Renal pelvis (tissue), 4 donors: ENCODE measurements around the gene LTBP1. TPM values are rescaled to one million over a fixed set of nuclear protein-coding genes. Genes with fewer than 3 reads are reported as not detected.

ENCODE experiments used
- DNase-seq: peaks from one replicate; pipeline ENCODE4 v3.0.0-alpha.2; 2013
- polyA plus RNA-seq, 3 donors: library from polyadenylated mRNA; unstranded; fragments of 120-200 nt; gene quantifications; one replicate each; pipeline ENCODE4 v1.2.1, GENCODE V29; 2013; ENCODE audit not compliant: insufficient read length in 3 of 3

The LTBP1 gene
- polyA plus RNA-seq, 3 donors: 69.0 to 86.2 (median 74.6) TPM

DNA sequence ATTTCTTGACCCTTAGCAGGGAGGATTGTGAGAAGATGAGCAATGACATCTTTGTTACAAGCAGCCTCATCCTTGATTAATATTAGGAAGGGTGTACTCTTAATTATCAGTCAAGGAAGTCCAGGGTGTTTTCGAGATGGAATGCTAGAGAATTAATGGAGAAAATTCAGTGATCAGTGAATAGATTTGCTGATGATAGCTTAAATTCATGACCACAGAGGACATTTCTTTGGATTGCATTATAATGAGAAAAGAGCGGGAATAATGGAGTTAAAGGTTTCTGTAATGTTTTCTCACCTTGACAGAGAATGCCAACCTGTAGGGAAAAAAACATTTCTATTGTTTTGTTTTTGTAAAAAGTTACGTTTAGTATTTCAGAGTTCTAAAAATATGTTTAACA lies 249.9 kb downstream of the LTBP1 start:
- no peak for DNase-seq

DNA sequence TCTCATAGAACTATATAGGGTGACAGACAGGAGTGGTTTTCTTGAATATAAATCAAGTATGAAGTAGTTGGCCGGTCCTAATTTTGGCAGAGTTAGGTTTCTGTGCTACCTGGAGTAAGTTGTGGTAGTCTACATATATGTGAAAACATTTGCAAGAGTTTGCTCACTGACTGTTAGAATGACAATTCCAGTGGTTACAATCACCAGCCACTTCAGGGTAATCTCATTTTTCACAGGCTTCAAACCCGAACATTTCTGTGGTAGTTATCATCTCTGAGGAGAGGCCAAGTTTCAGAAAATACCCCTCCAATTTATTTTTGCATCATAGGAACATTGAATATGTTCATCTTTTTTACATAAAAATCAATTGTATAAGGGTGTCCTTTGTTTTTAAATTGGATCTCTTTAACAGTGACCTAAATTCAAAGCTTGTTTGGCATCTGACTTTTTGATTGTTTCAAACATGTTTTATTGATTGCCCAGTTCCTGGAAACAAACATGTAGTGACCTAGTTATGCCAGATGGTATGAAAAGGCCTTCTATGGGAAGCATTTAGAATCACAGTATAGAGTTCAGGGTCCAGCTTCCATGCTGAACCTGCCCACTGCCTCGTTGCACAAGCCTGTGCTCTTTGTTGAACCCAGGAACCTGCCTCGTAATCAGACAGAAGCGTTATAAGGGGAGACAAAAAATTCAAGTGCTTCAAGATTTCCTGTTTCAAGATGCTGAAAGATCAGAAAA lies 250.6 kb downstream of the LTBP1 start:
- DNase-seq: no peak

DNA sequence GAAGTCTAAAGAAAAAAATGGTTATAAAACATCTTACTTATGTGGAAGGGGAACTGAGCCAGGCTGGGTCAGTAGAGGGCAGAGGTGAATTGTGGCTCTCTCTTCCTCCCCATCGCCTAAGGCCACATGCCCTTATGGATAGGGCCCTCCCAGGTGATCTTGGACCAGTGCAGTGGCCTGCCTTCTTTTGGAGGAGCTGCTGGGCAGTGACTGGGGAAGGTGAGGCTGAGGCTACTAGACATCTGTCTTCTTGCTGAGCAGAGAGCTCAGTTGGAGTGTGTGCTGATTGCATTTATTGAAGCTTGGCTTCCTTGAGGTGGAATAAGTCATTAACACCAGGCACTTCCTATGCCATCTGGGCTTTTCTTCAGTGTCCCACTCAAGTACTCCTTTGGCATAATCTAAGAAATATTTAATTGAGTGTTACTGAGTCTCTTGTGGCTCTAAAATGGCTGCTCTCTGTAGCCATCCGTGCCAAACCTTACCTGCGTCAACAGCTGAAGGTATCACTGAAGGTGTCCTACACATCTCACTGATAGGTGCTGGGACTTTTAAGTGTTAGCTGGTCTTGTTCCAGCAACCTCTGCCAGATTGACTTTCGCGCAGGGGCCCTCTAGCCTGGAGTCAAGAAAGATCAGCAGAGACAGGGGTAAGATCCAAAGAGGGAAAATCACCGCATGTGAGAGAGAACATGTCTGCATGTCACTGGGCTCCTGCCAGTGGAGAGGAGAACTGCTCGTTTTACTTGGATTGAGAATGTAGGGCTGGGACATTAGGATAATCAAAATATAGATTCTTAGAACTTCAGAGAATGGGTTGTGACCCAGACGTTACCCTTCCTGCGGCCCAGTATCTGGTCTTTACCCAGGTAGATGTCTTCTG lies 256.1 kb downstream of the LTBP1 start:
- DNase-seq: no peak

DNA sequence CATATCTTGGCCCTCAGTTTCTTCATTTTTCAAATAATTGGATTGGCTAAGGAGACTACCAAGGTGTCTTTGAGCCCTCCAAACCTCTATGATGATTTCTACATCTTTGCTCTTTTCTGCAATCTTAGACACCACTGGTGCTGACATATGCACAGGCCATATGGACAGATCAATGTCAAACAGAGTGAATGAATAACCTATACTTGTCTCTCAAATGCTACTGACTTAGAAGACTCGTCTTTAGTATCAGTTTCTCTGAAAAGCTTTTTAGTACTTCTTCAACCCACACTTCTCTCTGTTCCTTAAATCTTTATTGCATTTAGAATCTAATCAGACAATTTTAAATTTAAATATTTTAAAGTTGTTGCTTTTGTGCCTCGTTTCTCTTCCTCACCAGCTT lies 258.2 kb downstream of the LTBP1 start:
- DNase-seq: no peak

DNA sequence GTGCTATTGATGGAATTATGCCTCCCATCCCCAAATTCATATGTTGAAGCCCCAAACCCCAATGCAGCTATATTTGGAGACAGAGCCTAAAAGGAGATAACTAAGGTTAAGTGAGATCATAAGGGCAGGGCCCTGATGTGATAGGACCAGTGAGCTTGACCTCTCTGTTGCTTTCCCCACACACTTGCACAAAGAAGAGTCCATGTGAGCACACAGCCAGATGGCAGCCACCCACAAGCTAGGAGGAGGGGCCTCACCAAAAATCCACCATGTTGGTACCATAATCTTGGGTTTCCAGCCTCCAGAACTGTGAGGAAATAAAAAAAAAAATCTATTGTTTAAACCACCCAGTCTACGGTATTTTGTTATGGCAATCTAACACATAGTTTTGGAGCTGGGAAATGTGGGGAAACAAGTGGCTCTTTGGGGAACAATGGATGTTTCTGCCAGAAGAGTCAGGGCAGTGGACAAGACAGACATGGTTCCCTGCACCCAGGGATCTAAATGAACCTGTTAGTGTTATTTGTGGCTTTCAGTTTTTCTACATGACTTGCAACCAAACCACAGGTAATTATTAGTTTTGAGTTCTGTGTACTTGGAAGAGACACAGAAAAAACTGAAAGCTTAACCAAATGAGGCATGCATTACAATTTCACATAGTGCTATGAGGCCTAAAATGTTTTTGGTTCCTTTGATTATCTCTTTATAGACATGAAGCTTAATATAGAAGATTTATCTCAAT lies 259.1 kb downstream of the LTBP1 start:
- no peak for DNase-seq

DNA sequence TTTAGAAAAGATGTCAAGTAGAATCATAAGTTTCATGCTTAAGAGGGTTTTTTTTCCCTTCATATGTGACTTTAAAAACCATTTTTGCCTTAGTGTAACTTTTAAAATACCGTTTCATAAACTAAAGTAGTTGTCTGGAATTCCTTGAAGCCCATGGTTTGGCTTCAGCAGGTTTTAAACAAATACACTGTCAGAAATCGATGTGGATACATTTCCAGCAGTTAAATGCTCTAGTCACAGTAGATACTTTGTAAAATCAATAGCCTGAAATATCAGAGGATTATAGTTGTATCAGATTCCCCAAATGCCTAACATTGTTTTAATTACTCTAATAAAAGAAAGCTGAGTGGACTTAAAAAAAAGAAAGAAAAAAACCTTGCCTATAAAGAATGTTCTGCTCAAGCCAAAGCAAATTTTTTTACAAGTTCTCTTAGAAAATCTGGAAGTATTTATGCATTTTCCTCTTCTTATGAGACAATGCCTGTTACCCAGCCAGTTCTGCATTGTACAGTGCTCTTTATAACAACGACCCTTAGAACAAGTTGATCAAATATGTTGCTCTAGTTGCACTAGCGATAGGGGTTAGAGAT lies 260.5 kb downstream of the LTBP1 start:
- DNase-seq: no peak

DNA sequence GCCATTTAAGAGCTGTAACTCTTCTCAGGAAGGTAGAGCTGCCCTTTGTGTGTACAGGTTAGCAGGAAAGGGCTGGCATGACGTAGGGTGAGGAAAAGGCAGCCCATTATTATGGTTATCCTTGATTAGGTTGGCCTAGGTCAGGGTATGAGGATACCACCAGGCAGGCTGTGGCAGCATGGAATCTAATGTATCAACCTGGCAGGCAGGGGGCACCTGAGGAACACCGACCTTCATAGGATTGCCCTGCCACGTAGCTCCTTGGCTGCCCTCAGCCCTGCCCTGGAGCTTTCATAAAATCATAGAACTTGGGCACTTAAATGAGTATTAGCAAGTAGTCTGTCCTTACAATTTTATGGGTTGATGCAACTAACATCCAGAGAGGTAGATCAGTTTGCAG lies 261.6 kb downstream of the LTBP1 start:
- no peak for DNase-seq

DNA sequence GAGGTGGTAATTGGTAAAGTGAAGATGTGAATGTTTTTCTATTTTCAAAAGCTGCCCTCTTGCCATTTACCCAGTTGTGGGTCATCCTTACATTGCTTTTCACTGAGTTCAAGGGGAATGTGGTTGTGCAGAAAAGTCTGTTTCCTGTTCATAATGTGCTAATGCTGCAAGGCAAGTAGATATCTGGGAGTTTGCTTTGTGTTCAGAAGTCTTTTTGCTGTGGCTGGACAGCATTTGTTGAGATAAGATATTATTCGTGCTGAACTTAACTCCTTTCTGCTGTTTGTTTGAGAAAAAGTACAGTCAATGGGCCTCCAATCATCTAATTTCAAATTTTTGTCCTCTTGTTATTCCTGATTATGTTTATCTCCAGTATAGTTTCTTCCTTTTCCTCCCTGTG lies 263.2 kb downstream of the LTBP1 start:
- DNase-seq: no peak

DNA sequence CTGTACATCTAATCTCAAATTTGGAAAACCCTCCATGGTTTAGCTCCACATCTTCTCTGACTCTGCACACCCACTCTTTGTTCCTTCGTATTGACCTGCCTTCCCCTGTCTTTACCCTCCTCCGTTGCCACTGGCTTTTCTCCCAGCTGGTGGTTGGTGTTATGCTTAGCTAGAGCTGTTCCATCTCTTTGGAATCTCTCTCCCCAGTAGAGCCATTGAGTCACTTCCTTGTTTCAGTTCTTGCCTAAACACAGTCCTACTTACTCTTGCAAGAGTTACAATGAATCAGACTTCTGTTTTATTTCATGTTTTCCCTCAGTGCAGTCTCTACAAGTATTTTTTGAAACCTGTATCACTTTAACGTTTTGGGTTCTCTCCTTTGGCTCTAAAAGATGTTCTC lies 263.9 kb downstream of the LTBP1 start:
- DNase-seq: no peak

DNA sequence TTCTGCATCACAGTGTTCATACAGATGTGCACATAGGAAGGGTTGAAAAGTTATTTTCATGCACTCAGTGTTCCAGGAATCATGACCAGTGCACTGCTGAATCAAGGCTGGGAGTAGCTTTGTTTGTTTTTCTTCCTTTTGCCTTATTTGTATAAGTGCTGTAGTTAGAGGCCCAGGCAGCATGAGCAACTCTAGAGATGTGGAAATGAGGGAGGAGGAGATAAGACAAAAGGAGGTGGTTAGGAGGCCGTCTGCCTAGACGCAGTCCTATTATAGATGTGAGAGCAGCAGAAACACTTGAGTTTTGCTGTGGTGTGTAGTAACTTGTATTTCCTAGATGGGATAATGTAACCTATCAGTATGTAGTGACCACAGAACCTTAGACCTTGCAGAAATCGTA lies 265.4 kb downstream of the LTBP1 start:
- DNase-seq: no peak

DNA sequence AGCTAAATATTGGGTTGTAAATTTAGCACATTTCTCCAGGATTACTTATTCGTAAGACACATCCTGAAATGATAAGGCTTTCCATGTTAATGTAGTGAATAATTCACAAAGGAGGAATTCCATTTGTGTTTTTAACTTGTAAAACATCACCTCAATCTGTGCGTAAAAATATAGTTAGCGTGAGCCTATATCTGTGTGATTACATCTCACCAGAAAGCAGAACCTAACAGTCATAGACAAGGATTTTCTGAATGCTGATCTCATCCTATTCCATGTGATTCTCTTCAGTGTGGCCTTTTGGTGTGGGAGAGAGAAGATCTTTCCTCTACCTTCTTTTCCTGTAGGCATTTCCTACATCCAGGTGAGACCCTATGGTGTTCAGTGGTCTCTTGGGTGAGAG lies 266.5 kb downstream of the LTBP1 start:
- no peak for DNase-seq

DNA sequence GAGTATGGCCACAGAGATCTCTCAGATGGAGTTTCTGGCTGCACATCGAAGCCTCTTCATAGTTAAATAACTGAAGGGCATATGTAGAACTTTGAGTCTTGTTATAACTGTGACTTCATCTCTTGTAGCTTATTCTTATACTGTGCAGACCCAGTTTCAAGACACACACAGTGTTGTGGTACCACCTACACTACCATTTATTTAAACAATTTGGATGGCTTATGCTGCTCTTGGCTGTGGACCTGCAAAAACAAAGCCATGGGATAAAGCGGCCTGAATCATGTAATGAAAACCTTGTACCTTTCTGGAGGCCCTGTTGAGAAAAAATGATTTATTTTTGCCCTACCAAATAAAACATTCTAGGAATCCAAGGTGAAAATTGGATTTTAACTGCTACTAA lies 266.9 kb downstream of the LTBP1 start:
- DNase-seq: no peak

DNA sequence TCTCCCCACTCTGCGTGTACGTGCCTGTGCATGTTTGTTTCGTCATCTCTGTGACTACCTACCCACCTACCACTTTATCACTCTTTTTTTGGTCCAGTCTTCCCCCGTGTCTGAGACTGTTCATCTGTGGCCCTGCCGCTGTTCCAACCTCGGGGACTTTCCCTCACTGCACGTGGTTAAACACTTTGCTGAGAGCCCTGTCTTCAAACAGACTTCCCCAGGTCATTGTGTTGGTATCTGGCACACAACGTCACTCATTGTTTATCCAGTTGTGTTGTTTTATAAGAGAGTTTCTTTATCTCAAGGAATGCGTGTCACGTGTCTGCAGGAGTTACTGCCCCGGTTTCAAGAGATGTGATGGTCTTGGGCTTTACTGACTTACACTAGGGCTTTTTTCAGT lies 267.7 kb downstream of the LTBP1 start:
- no peak for DNase-seq

DNA sequence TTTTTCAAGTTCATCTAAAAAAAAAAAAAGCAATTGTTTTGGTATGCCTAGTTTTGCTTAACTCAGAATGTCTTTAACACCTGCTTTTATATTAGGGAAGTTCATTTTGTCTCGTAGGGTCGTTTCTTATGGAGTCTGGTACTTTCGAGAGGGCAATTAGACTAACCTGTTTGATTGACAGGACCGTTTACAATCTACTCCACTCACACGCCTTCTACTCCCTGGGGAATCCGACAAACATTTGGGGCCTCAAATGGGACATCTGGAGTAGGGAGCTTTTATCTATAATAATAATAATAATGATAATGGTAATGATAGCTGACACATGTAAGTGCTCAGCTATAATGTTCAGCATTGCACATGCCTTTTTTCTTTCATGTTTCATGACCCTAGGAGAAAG lies 268.1 kb downstream of the LTBP1 start:
- no peak for DNase-seq

DNA sequence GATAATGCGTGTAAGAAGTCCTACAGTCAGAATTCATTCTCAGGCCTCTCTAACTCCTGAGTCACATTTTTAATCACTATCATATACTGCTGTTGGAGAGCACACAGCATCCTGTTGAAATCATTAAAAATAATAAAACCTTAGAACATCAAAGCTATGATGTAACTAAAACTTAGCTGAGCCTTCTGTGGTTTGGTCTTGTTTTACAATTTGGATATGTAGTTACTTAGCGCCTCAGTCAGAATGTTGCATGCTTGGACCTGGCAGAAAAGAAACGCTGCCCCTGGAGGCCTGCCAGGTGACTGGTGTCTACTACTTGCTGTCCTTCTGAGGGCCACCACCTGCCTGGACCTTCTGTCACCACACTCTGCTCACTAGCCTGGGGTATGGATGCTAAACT lies 268.5 kb downstream of the LTBP1 start:
- DNase-seq: no peak

DNA sequence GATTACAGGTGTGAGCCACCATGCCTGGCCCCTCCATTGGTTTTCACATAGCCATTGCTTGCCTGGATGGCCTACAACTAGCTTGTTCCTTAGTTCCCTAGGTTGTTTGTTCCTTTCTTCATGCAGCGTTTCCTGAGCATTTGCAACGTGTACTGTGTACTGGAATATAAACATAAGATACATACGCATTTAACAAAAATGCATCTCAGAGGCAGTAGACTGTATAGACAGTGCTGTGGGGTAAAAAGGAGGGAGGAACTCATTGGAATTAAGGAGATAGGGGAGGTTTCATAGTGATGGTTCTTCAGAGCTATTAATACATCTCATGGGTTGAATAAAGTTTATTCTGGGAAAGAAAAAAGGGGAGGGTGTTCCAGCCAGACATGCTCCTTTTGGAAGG lies 269.2 kb downstream of the LTBP1 start:
- no peak for DNase-seq

DNA sequence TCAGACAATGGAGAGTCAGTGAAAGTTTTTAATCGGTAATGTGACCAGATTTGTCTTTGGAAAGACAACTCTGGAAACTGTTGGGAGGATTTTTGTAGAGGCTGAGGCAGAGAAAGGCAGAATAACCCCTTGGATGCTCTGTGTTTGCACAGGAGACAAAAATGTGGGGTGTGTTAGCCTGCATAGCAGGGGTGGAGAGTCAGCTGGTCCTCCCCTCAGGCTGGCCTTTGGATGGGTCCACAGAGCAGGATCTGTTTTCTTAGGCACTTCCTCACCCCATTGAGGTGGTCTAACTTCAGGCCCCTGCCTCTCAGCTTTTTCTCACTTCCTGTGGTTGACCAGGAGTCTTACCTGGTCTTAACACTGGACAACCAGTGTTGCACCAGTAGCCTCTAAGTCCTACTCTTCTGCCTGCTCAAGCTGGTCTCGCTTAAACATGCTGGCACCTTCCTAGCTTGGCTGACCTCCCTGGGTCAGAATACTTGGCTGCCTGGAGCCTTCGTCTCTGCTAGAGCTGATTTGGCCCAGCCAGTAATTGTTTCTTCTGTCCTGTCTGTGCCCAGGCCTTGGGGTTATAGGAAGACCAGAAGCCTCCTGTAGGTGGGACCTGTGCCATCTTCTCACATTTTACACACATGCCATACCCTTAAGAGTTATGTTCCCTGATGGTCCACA lies 269.9 kb downstream of the LTBP1 start:
- no peak for DNase-seq

DNA sequence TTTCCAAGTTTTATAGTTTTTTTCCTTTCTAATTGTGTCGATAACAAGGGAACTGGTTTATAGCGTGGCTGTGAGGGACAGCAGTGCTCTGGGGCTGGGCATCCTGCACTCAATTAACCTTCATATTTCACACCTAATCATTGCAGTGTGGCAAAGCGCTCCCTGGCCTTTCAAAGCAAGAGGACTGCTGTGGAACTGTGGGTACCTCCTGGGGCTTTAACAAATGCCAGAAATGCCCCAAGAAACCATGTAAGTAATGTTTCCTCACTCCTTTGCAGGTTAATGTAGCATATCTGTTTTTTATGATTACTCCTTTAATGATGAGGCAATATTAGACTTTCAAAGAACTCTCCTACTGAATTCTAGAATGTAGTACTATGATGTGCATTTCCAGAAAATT lies 270.7 kb downstream of the LTBP1 start:
- no peak for DNase-seq

DNA sequence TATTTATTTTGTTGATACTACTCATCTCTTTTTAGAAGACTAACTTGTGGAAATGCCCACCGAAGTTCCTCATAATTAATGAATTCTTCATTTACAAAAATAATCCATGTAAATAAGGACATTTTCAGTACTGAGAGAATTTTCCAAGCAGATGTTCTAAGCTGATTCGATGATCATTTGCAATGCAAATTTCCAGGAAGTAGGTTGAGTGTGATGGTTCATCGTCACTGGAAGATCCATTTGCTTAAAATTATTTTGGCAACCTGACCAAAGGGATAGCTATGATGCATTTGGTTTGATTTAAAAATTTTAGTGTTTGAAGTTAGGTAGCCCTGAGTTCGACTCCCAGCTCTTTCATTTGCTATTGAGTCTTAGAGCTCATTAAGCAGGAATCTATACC lies 272.4 kb downstream of the LTBP1 start:
- no peak for DNase-seq

DNA sequence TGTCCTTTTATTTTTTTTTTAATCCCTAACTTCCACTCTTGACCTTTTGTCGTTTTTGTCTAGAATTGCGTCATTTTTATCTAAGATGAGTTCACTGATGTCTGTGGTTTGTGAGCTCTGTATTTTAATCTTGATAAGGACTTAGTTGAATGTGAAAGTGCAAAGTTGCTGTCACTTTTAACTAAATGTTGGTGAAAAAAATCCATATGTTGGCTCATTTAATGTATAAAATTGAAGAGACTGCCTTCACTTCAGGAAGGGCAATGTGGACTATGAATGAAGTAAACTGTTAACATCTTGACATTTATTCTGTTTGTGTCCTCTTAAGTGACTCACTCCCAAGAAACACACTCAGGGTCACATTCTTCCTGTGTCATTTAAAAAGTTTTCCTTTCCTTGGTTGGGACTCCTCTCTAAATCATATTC lies 273.1 kb downstream of the LTBP1 start:
- DNase-seq: no peak

DNA sequence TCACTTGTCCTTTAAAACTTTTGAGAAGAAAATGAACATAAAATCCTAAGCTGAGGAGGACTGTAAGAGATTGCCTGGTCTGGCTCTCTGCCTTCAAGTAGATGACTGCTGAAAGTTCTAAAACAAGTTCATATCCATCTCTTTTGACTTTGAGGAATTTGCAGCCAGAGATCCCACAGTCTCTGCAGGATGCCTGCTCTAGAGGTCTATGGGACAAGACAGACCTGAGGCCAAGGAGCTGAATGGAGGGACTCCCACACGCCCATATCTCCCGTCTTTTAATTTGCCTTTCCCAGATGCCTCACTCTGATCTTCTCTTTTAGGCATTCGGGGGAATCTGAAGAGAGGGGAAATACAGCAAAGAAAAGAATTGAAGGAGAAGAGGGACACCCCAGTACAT lies 273.8 kb downstream of the LTBP1 start:
- no peak for DNase-seq
